Stomach smooth muscle (tissue), 2 donors: ENCODE data around the gene NID2.

Source experiments
- H3K27ac ChIP-seq: one replicate; pipeline ENCODE4 v1.7.0; 2013; ENCODE audit warnings: mild to moderate bottlenecking, low read length, inconsistent platforms
- H3K27me3 ChIP-seq, 2 donors: one replicate each; pipeline ENCODE4 v1.7.0; 2013; ENCODE audit warnings: low read length in 2 of 2; ENCODE audit not compliant: insufficient read depth in 2 of 2, control insufficient read depth in 1 of 2
- H3K36me3 ChIP-seq, 2 donors: one replicate each; pipeline ENCODE4 v1.7.0; 2013; ENCODE audit warnings: low read length in 2 of 2; ENCODE audit not compliant: control insufficient read depth in 2 of 2, insufficient read depth in 2 of 2
- H3K4me1 ChIP-seq: one replicate; pipeline ENCODE4 v1.7.0; 2013; ENCODE audit warnings: low read length; ENCODE audit not compliant: control insufficient read depth, insufficient read depth
- H3K4me3 ChIP-seq, 2 donors: one replicate each; pipeline ENCODE4 v1.7.0; 2013; ENCODE audit warnings: low read length in 2 of 2
- H3K9ac ChIP-seq, 2 donors: one replicate each; pipeline ENCODE4 v1.7.0; 2013; ENCODE audit warnings: low read length in 2 of 2, mild to moderate bottlenecking in 1 of 2
- H3K9me3 ChIP-seq, 2 donors: one replicate each; pipeline ENCODE4 v1.7.0; 2013; ENCODE audit warnings: low read length in 2 of 2; ENCODE audit not compliant: control insufficient read depth in 2 of 2
- donor health status: healthy.
- donor health status: Pancreatic carcinoma.

Gene NID2

DNA sequence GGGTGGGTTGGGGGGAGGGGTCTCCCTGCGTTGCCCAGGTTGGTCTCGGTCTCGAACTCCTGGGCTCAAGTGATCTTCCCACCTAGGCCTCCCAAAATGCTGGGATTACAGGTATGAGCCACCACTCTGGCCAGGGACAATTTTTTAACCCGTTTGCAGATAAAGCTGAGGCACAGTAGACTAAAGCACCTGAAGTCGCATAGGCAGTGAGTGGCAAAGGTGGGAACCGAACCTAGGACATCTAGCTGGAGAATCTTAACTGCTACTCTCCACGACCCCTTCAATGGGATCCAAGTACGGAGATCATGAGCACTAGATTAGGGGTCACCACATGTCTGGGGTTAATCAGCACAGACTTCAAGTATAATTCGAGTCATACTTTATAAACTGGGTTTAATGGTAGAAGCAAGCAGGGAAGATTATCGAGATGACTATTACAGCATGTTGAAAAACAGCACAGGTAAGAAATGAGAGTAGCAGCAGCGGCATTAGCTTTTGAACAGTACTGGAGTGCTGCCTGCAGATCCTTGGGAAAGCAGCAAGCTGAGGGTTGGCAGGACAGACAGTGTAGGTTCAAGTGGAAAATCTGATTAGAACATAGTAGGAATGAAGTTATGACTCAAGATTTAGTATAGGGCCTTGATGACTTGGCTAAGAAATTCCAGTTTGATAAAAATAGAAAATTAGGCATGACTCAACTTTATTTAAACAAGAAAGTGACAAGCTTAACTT lies 23.9 kb downstream of the NID2 start:
- Histone ChIP-seq H3K27ac (peak overlapping the region; percentile 69), H3K4me3 (peak overlapping the region in 1 of 2 donors; percentile 47), H3K9ac (peak overlapping the region in 1 of 2 donors; percentile 23), H3K9me3 (no peaks in the 10 kb centered on the region), H3K27me3 (no peaks in the 10 kb centered on the region), H3K36me3 (peaks cover 15 to 18% of the 10 kb centered on the region in 2 donors), H3K4me1 (peaks cover 74% of the 10 kb centered on the region)

DNA sequence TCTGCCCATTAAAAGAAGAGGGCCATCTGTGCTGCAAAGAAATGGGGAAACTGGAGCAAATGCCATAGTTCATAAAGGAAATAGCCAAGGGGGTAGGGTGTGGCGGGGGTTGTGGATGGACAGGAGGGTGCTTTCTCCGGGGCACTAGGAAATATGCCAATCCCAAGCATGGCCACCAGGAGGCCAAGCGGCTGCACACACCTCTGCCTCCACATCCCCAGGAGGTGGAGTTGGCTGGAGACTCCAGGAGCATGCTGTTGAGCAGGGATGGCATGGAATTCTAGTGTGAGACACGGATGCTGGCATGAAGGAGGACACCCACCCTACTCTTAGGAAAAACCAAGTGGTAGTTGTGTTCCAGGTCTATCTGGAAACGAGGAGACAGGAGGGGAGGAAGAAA lies 25.2 kb downstream of the NID2 start:
- Histone ChIP-seq H3K9me3 (no peaks in the 10 kb centered on the region), H3K27me3 (no peaks in the 10 kb centered on the region), H3K36me3 (peaks cover 27% of the 10 kb centered on the region in 2 donors), H3K4me3 (peak overlapping the region in 1 of 2 donors; percentile 44), H3K27ac (peak overlapping the region; percentile 70), H3K9ac (no peak overlapping the region), H3K4me1 (peaks cover 61% of the 10 kb centered on the region)

DNA sequence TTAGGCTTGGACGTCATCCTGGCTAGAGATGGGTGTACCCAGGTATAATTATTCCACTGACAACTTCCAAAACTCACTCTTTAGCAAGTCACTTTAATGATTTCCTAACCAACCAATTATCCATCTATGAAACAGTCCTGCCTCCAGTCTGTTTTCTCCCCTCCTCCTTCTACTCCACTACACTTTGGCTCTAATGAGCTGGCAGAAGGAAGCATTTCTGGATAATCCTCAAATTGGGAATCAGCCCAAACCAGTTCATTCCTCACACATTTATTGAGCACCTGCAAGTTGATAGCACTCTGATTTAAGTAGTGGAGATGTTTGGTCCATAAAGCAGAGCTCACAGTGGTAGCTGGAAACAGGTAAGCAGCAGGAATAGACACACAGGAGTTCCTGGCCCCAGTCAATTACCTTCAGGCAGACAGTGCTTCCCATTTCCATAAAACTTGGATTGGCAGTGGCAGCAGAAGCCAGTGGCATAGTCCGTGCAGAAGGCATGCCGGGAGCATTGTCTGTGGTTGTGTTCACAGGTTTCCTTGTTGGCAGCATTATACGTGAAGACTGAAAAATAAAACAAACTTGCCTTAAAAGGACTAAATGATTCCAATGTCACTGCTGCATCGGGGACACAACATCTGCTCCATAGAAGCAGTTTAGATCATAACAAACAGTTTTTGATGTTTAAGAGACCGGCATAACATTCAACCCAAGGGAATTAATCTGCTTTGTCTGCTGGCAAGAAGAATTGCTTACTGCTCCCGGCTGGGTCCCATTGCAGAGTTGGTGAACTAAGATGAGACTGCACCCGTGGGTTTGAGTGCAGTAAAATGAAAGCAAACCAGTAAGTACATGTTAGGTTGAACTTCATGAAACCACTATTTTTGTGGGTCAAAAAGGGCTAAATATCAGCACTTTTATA lies 26.2 kb downstream of the NID2 start:
- Histone ChIP-seq H3K27ac (peak overlapping the region; percentile 70), H3K4me1 (peaks cover 51% of the 10 kb centered on the region), H3K36me3 (peaks cover 34 to 36% of the 10 kb centered on the region in 2 donors), H3K4me3 (peak overlapping the region in 1 of 2 donors; percentile 40), H3K27me3 (no peaks in the 10 kb centered on the region), H3K9ac (no peak overlapping the region), H3K9me3 (no peaks in the 10 kb centered on the region)

DNA sequence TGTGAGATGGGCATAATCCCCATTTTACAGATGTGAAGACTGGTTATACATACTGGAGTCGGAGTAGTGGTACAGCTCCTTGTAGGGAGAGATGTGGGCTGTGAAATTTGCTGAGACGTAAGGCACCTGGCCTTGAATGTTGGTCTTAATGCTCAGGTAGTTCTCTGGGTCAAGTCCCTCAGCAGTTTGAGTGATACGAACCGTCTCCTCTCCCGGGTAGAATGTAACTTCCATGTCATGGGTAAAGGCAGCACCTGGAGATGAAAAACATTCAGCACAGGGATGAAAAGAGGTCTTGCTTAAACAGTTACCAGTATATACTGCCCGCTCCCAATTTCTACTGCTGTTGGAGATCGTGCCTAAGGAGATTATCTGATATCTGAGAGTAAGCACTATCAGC lies 28.3 kb downstream of the NID2 start:
- Histone ChIP-seq H3K4me1 (peaks cover 39% of the 10 kb centered on the region), H3K27ac (no peak overlapping the region), H3K9me3 (no peaks in the 10 kb centered on the region), H3K27me3 (no peaks in the 10 kb centered on the region), H3K4me3 (no peak overlapping the region), H3K9ac (no peak overlapping the region), H3K36me3 (peaks cover 46 to 48% of the 10 kb centered on the region in 2 donors)

DNA sequence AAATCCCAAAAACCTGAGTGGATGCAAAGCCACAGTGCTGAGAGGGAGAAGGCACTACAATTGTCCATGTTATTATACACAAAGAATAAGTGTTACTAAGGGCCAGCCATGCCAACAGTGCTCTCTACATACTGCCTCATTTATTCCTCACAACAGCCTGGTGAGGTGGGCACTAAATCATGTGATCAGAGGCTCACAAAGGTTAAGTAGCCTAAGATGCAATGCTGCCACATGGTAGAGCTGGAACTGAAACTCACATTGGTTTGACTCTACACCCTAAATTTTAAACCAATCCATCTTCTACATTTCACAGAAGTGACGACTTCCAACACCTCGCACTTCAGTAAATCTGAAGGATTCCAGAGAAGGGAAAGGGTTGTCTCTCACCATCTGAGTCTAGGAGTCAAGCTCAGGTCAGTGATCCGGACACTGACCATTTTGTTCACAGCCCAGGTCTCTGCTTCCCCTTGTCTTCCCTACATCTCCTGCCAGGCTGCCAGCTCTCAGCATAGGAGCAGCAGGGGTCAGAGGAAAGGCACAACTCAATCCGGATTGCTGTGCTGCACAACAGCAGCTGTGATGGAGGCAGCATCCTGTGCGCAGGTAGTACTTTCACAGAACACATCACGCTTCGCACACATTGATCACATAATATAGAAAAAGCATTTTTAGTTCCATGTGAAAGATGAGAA lies 29.6 kb downstream of the NID2 start:
- peaks cover 28% of the 10 kb centered on the region for H3K4me1 ChIP-seq
- H3K9ac ChIP-seq: no peak overlapping the region
- no peak overlapping the region for H3K27ac ChIP-seq
- no peaks in the 10 kb centered on the region for H3K9me3 ChIP-seq
- no peak overlapping the region for H3K4me3 ChIP-seq
- no peaks in the 10 kb centered on the region for H3K27me3 ChIP-seq
- H3K36me3 ChIP-seq: peaks cover 52 to 59% of the 10 kb centered on the region in 2 donors

DNA sequence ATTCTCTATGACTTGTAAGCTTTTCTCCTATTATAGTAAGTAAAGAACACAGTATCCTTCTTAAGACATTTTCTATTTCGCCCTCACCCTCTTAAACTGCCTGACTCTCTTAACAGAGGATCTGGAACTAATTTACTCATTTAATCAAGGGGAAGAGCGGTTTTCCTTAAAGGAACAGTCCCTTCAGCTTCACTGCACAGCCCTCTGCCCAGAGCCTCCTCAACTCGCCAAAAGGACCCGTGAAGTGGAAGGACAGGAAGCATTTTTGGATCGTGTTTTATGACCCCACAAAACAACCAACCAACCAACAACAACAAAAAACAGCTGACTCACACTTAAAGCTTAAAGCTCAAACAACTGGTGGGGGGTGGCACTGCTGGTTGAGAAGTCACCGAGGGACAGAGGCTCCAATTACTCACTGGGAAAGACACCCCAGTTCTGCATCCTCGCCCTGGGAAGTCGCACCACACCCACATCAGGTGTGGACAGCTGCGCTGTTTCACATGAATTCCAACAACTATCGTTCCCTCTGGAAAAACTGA lies 35.7 kb downstream of the NID2 start:
- H3K4me1 ChIP-seq: peaks cover 23% of the 10 kb centered on the region
- H3K9ac ChIP-seq: no peak overlapping the region
- H3K4me3 ChIP-seq: no peak overlapping the region
- H3K27me3 ChIP-seq: no peaks in the 10 kb centered on the region
- no peaks in the 10 kb centered on the region for H3K9me3 ChIP-seq
- H3K36me3 ChIP-seq: peaks cover 32 to 33% of the 10 kb centered on the region in 2 donors
- no peak overlapping the region for H3K27ac ChIP-seq

DNA sequence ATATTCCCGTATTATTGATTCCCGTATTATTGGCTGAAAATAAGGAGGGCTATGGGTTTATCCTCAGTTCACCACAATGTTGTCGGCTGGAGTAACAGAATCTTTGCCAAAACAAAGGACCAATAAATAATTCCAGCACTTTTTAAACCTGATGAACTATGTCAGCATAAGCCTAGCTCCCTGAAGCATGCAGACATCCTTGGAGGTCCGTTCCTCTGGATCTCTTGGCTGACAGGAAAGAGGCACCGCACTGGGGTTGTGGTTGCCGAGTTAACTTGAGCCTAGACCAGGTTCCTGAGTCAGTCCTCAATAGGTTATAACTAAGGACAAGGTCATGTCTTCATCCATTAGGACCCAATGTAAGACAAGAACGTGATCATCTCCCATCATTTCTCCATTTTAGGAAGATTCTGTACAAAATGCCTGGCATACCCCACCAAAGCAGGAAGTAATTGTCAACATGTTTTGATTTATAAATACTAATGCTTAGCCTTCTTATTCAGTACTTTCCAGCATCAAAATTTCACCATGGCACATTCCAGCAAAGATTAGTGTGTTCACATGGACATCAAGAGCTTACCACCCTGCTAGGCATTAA lies 36.6 kb downstream of the NID2 start:
- Histone ChIP-seq H3K36me3 (peaks cover 32 to 36% of the 10 kb centered on the region in 2 donors), H3K4me3 (no peak overlapping the region), H3K27ac (peak overlapping the region; percentile 1), H3K9ac (no peak overlapping the region), H3K4me1 (peaks cover 23% of the 10 kb centered on the region), H3K27me3 (no peaks in the 10 kb centered on the region), H3K9me3 (no peaks in the 10 kb centered on the region)

DNA sequence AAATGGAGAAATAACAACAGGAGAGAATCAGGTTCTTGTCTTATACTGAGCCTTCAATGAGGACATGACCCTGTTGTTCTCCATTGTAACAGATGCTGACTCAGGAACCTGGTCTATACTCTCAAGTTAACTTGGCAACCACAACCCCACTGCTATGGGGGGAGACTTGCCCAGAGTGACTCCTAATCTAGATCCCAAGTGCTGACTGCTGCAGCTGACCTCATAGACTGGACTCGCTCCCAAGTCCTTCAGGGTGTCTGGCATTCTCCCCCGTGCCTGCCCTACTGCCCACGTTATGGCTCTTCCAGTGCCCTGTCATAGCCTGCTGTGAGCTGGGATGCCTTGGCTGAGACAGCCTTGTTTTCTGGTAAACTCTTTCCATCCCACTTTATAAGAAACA lies 37.1 kb downstream of the NID2 start:
- Histone ChIP-seq H3K27me3 (no peaks in the 10 kb centered on the region), H3K9me3 (no peaks in the 10 kb centered on the region), H3K36me3 (peaks cover 33 to 38% of the 10 kb centered on the region in 2 donors), H3K4me1 (peaks cover 23% of the 10 kb centered on the region), H3K27ac (peak overlapping the region; percentile 1), H3K9ac (no peak overlapping the region), H3K4me3 (no peak overlapping the region)

DNA sequence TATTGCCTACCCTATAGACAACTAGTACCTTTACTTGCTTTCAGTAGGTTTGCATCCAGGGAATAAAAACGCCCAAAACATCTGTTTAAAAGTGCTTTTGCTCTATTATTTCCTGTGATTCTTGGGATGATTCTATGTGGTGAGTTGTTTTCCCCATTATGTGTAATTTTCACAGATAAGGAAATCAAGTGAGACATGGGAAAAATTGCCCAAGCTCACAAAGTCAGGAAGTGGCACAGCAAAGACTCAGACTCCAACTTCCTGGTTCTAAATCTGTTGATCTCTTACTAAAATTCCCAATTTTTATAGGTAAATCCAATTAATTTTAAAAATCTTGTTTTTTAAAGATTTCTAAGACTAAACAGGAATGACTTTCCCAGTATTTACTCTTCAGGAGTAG lies 39.0 kb downstream of the NID2 start:
- Histone ChIP-seq H3K9me3 (no peaks in the 10 kb centered on the region), H3K27me3 (no peaks in the 10 kb centered on the region), H3K4me1 (peaks cover 28% of the 10 kb centered on the region), H3K9ac (no peak overlapping the region), H3K4me3 (no peak overlapping the region), H3K27ac (no peak overlapping the region), H3K36me3 (peaks cover 23 to 39% of the 10 kb centered on the region in 2 donors)

DNA sequence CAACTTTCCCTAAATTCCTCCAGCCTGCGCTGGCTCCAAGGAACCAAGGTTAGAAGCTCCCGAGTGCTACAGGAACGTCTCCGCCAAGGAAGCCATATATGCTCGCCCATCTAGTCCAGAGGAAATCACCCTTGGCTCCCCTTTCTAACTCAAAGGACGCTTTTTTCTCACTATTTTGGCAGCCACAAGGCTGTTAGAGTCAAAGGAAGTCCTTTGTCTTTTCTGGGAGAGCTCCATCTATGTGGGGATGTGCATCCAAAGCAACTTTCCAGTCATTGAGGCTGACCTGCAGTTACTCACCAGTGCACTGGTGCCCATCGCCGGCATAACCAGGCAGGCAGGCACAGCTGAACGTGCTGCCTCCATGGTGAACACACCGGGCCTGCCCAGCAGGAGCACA lies 42.0 kb downstream of the NID2 start:
- Histone ChIP-seq H3K4me3 (no peak overlapping the region), H3K9ac (no peak overlapping the region), H3K4me1 (peaks cover 27% of the 10 kb centered on the region)

More for the DNA sequence above, 42.0 kb downstream of the NID2 start:
- Histone ChIP-seq H3K36me3 (peaks cover 18 to 40% of the 10 kb centered on the region in 2 donors), H3K27ac (no peak overlapping the region), H3K27me3 (no peaks in the 10 kb centered on the region), H3K9me3 (no peaks in the 10 kb centered on the region)
